GM21737 (cell line): ENCODE results near the gene SPATA2.
"Not testable (repeated sequence)": the region's sequence is repeated elsewhere in the genome, so short reads cannot be mapped to it uniquely, and the experiment has no call there.

Source experiments
- ATAC-seq: cut with Tn5 transposase; IDR thresholded peaks from one replicate; pipeline ENCODE4 v1.9.1; 2021; ENCODE audit warnings: mild to moderate bottlenecking, moderate library complexity; ENCODE audit not compliant: unreplicated experiment

The SPATA2 gene

GRCh38 chr20:49915380-49916145, at the start of gene SPATA2:
TSS of gene SPATA2 (minus strand) at chr20:49915529. CDS start at chr20:49908490, 7,039 bp downstream.
- ATAC-seq, result peak; percentile 80

- no peak for ATAC-seq
These were observed 46.1 kb upstream of the SPATA2 start for GRCh38 chr20:49961413-49961812.

GRCh38 chr20:49957089-49957938, 42.0 kb upstream of the SPATA2 start:
- not testable (repeated sequence) for ATAC-seq

- ATAC-seq, result no peak
These were observed 41.4 kb upstream of the SPATA2 start for GRCh38 chr20:49956689-49957088.

GRCh38 chr20:49955830-49956396, 40.6 kb upstream of the SPATA2 start:
- not testable (repeated sequence) for ATAC-seq

- ATAC-seq, result no peak
These were observed 39.8 kb upstream of the SPATA2 start for GRCh38 chr20:49955167-49955566.

GRCh38 chr20:49951151-49951550, 35.8 kb upstream of the SPATA2 start:
- ATAC-seq, result no peak

- no peak for ATAC-seq
These were observed 33.6 kb upstream of the SPATA2 start for GRCh38 chr20:49948809-49949507.

GRCh38 chr20:49948178-49948577, 32.8 kb upstream of the SPATA2 start:
- ATAC-seq, result no peak

GRCh38 chr20:49945701-49946477, 30.6 kb upstream of the SPATA2 start:
- no peak for ATAC-seq

- ATAC-seq, result no peak
These were observed 30.0 kb upstream of the SPATA2 start for GRCh38 chr20:49945306-49945700.

GRCh38 chr20:49942942-49943341, 27.6 kb upstream of the SPATA2 start:
- ATAC-seq, result no peak

- ATAC-seq, result no peak
These were observed 27.0 kb upstream of the SPATA2 start for GRCh38 chr20:49942303-49942702.

- ATAC-seq, result no peak
These were observed 26.1 kb upstream of the SPATA2 start for GRCh38 chr20:49941456-49941855.

- ATAC-seq, result no peak
These were observed 23.1 kb upstream of the SPATA2 start for GRCh38 chr20:49938173-49939163.

GRCh38 chr20:49937027-49937929, 21.9 kb upstream of the SPATA2 start:
- no peak for ATAC-seq

- peak; percentile 64 for ATAC-seq
These were observed 21.1 kb upstream of the SPATA2 start, which contains the start of gene RNF114 for GRCh38 chr20:49936153-49937026. TSS of gene RNF114 (plus strand) at chr20:49936397. CDS start at chr20:49936413, 16 bp downstream.
